ENCODE measurements around the gene PTPRM. TPM values are rescaled to one million over a fixed set of nuclear protein-coding genes. Genes with fewer than 3 reads are reported as not detected.
A peak's percentile ranks its signal among the peaks of the same experiment; 100 is the strongest.

Gene PTPRM
- total RNA-seq, 4 donors from 2014 or later: 22.5 to 92.5 (median 39.2) TPM

DNA sequence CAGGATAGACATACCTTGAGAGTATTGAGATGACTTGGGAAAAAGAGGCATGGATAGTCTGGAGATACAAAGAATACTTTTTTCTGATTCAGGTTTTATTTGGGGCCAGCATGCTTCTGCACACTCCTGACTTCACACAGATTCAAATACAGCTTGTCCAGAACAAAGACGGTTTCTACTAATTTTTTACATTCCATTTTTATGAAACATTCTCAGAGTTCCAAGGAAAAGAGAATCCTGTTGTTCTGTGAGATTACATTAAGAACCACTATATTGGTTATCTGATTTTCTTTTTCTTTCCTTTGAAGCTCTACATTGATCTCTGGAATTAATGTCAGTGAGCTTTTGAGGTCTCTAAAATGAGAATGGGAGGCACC is 41.0 kb downstream of the PTPRM start:
- in situ Hi-C loops (cut with MboI; ENCODE audit: low pct_ligation_motif_present in 1 of 4, low pct_unique_long_range_greater_than_20kb in 1 of 4, low sequenced_read_pairs in 3 of 4): no loop called here

DNA sequence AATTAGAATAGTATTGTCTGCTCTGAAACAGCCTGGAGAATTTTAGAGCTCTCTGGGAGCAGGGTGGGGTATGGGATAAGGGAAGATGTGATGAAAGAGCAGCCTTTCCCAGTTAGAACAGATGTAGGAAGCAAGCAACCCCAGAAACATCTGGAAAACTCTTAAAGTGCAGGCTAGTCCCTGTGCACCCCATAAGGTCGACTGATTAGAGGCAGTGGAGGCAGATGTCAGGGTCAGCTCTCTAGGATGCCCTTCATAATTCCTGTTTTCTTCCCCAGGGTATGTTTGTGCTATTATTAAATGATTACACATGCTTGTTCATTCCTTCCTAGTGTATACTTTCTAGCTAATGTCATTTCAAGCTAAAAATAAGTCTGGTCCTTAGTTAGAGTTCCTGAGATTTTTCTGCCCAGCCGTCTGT is 41.7 kb downstream of the PTPRM start:
- H3K27me3 ChIP-seq: no peaks in the 10 kb centered on the region
- no peak for DNase-seq
- WGBS, 2 donors (ENCODE audit: low coverage in 1 of 2): 0 to 51% methylated on average over 1 to 2 of the region's 2 CpGs
- TF ChIP-seq, protein P1, sequence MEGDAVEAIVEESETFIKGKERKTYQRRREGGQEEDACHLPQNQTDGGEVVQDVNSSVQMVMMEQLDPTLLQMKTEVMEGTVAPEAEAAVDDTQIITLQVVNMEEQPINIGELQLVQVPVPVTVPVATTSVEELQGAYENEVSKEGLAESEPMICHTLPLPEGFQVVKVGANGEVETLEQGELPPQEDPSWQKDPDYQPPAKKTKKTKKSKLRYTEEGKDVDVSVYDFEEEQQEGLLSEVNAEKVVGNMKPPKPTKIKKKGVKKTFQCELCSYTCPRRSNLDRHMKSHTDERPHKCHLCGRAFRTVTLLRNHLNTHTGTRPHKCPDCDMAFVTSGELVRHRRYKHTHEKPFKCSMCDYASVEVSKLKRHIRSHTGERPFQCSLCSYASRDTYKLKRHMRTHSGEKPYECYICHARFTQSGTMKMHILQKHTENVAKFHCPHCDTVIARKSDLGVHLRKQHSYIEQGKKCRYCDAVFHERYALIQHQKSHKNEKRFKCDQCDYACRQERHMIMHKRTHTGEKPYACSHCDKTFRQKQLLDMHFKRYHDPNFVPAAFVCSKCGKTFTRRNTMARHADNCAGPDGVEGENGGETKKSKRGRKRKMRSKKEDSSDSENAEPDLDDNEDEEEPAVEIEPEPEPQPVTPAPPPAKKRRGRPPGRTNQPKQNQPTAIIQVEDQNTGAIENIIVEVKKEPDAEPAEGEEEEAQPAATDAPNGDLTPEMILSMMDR (IDR thresholded peaks at IDR 0.05): no peak
- TF ChIP-seq EP300 (IDR thresholded peaks at IDR 0.05; ENCODE audit: low read depth) (no peak), POLR2A (IDR thresholded peaks at IDR 0.05) (no peak), POLR2AphosphoS5 (IDR thresholded peaks at IDR 0.05) (no peak)
- intact Hi-C loops (cut with DNase I; ENCODE audit: low total_unique reads): no loop called here
- peak overlapping the region in 2 of 4 donors; percentile 21 to 37 for H3K27ac ChIP-seq
- peaks cover 0 to 24% (median 8%) of the 10 kb centered on the region in 4 donors for H3K4me1 ChIP-seq
- in situ Hi-C loops (cut with MboI; ENCODE audit: low pct_ligation_motif_present in 1 of 4, low pct_unique_long_range_greater_than_20kb in 1 of 4, low sequenced_read_pairs in 3 of 4): no loop called here
- H3K4me3 ChIP-seq: no peak overlapping the region
- no peaks in the 10 kb centered on the region for H3K36me3 ChIP-seq
- H3K9me3 ChIP-seq: no peaks in the 10 kb centered on the region

More for the DNA sequence above, 41.0 kb downstream of the PTPRM start:
- peak overlapping the region in 1 of 4 donors; percentile 21 for H3K27ac ChIP-seq
- DNase-seq: no peak
- TF ChIP-seq POLR2AphosphoS5 (IDR thresholded peaks at IDR 0.05): no peak
- no peak for TF ChIP-seq EP300 (IDR thresholded peaks at IDR 0.05; ENCODE audit: low read depth)
- no peaks in the 10 kb centered on the region for H3K36me3 ChIP-seq
- no peak overlapping the region for H3K4me3 ChIP-seq
- WGBS, 2 donors (ENCODE audit: low coverage in 1 of 2): 73 to 75% methylated on average over 1 of the region's 1 CpG
- intact Hi-C loops (cut with DNase I; ENCODE audit: low total_unique reads): no loop called here
- no peaks in the 10 kb centered on the region for H3K27me3 ChIP-seq
- H3K4me1 ChIP-seq: peaks cover 0 to 24% (median 8%) of the 10 kb centered on the region in 4 donors
- H3K9me3 ChIP-seq: no peaks in the 10 kb centered on the region

DNA sequence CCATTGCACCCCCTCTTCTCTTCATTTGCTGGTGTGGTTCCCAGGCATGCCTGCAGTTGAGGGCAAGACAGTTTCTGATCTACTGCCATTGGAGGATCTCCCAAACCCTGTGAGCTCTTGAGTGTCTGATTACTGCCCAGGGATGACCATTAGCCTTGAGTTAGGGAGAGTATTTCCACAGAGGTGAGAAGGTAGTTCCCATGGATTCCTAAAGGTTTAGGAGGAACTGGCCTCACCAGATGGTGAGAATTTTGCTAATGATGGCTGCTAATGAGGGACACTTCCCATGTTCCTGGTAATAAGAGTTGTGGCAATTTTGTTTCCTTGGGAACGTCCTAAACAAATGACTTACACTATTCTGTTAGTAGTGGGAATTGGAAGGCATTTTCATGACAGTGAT is 42.5 kb downstream of the PTPRM start:
- H3K4me3 ChIP-seq: no peak overlapping the region
- in situ Hi-C loops (cut with MboI; ENCODE audit: low pct_ligation_motif_present in 1 of 4, low pct_unique_long_range_greater_than_20kb in 1 of 4, low sequenced_read_pairs in 3 of 4): no loop called here
- TF ChIP-seq EP300 (IDR thresholded peaks at IDR 0.05; ENCODE audit: low read depth) (no peak), POLR2AphosphoS5 (IDR thresholded peaks at IDR 0.05) (no peak), POLR2A (IDR thresholded peaks at IDR 0.05) (no peak)
- TF ChIP-seq, protein P1 (IDR thresholded peaks at IDR 0.05): no peak

DNA sequence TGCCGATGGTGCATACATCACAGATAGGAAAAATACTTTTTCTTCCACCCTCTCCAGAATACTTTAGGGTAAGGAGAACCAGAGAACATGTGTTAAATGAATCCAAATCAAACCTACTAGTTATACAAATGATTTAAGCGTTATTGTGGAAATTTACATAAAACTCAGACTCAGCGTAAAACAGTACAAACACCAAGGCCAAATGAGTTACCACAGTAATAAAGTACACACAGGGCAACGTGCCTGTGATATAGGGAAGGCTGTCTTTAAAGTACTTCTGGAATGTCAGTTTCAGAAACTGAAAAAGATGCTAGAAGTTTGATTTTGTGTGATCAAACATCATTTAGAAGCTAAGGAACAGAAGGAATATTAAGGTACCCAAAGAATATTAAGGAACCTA is 46.9 kb downstream of the PTPRM start:
- intact Hi-C loops (cut with DNase I; ENCODE audit: low total_unique reads): no loop called here
- H3K9me3 ChIP-seq: no peaks in the 10 kb centered on the region
- no peak for TF ChIP-seq POLR2AphosphoS5 (IDR thresholded peaks at IDR 0.05)
- no peak for TF ChIP-seq EP300 (IDR thresholded peaks at IDR 0.05; ENCODE audit: low read depth)
- TF ChIP-seq, protein P1 (IDR thresholded peaks at IDR 0.05): no peak
- TF ChIP-seq POLR2A (IDR thresholded peaks at IDR 0.05): no peak
- in situ Hi-C loops (cut with MboI; ENCODE audit: low pct_ligation_motif_present in 1 of 4, low pct_unique_long_range_greater_than_20kb in 1 of 4, low sequenced_read_pairs in 3 of 4): no loop called here
- H3K27ac ChIP-seq: no peak overlapping the region
- H3K36me3 ChIP-seq: no peaks in the 10 kb centered on the region
- H3K27me3 ChIP-seq: no peaks in the 10 kb centered on the region
- H3K4me3 ChIP-seq: no peak overlapping the region
- 65 to 71% methylated on average over 4 of the region's 4 CpGs for WGBS, 2 donors (ENCODE audit: low coverage in 1 of 2)
- no peak for DNase-seq
- peaks cover 0 to 26% (median 13%) of the 10 kb centered on the region in 4 donors for H3K4me1 ChIP-seq

More for the DNA sequence above, 42.5 kb downstream of the PTPRM start:
- H3K27me3 ChIP-seq: no peaks in the 10 kb centered on the region
- H3K27ac ChIP-seq: peak overlapping the region in 1 of 4 donors; percentile 37
- H3K9me3 ChIP-seq: no peaks in the 10 kb centered on the region
- 58 to 100% methylated on average over 1 of the region's 1 CpG for WGBS, 2 donors (ENCODE audit: low coverage in 1 of 2)
- intact Hi-C loops (cut with DNase I; ENCODE audit: low total_unique reads): no loop called here
- H3K36me3 ChIP-seq: no peaks in the 10 kb centered on the region
- H3K4me1 ChIP-seq: peaks cover 0 to 24% (median 7%) of the 10 kb centered on the region in 4 donors
- DNase-seq: no peak

DNA sequence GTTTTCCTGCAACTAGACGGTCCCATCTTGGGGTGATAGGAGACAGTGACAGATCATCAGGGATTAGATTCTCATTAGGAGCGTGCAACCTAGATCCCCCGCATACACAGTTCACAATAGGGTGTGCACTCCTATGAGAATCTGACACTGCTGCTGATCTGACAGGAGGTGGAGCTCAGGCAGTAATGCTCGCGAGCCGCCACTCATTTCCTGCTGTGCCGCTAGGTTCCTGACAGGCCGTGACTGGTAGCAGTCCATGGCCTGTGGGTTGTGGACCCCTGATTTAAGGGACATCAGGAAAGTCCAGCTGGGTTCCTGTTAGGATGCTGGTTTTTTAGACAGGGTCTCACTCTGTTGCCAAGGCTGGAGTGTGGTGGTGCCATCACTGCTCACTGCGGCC is 48.7 kb downstream of the PTPRM start:
- Histone ChIP-seq H3K27ac (peak overlapping the region in 1 of 4 donors; percentile 0), H3K9me3 (no peaks in the 10 kb centered on the region), H3K36me3 (no peaks in the 10 kb centered on the region), H3K4me1 (peaks cover 0 to 26% (median 10%) of the 10 kb centered on the region in 4 donors), H3K4me3 (no peak overlapping the region), H3K27me3 (no peaks in the 10 kb centered on the region)
- no peak for TF ChIP-seq POLR2AphosphoS5 (IDR thresholded peaks at IDR 0.05)
- TF ChIP-seq, protein P1 (IDR thresholded peaks at IDR 0.05): no peak
- no peak for TF ChIP-seq POLR2A (IDR thresholded peaks at IDR 0.05)
- TF ChIP-seq EP300 (IDR thresholded peaks at IDR 0.05; ENCODE audit: low read depth): no peak
- 87 to 100% methylated on average over 2 to 9 of the region's 9 CpGs for WGBS, 2 donors (ENCODE audit: low coverage in 1 of 2)
- intact Hi-C loops (cut with DNase I; ENCODE audit: low total_unique reads) (no loop called here), in situ Hi-C loops (cut with MboI; ENCODE audit: low pct_ligation_motif_present in 1 of 4, low pct_unique_long_range_greater_than_20kb in 1 of 4, low sequenced_read_pairs in 3 of 4) (no loop called here)
- DNase-seq: no peak
